Gastroesophageal sphincter (tissue), 4 donors: Measurements from ENCODE around the gene PARD3B. TPM values are rescaled to one million over a fixed set of nuclear protein-coding genes. Genes with fewer than 3 reads are reported as not detected.
A peak's percentile ranks its signal among the peaks of the same experiment; 100 is the strongest.

Source experiments
- ATAC-seq: fragments of 150-250 bp; one replicate; pipeline ENCODE4 v1.9.1; 2016; ENCODE audit warnings: mild to moderate bottlenecking, moderate library complexity
- H3K27ac ChIP-seq, 4 donors: fragments of 200-600 bp; sonication (generic) in 3 of 4; 1 replicate in 3 of 4; 2 replicates in 1 of 4; pipeline ENCODE4 v1.5.1; 2016 to 2019
- H3K27me3 ChIP-seq: fragments of 200-600 bp; sonication (generic); one replicate; pipeline ENCODE4 v1.5.1; 2019
- H3K36me3 ChIP-seq, 2 donors: fragments of 200-600 bp; sonication (generic); one replicate each; pipeline ENCODE4 v1.5.1; 2019; ENCODE audit warnings: control low read depth in 1 of 2
- H3K4me1 ChIP-seq, 3 donors: fragments of 200-600 bp; sonication (generic); 1 replicate in 2 of 3; 2 replicates in 1 of 3; pipeline ENCODE4 v1.5.1; 2016 to 2019; ENCODE audit warnings: control low read depth in 2 of 3
- H3K4me3 ChIP-seq, 2 donors: fragments of 200-600 bp; sonication (generic); one replicate each; pipeline ENCODE4 v1.5.1; 2019; ENCODE audit warnings: mild to moderate bottlenecking in 1 of 2, moderate library complexity in 1 of 2
- H3K9me3 ChIP-seq, 3 donors: fragments of 200-600 bp; sonication (generic); one replicate each; pipeline ENCODE4 v1.5.1; 2017 to 2019; ENCODE audit warnings: control low read depth in 2 of 3
- CTCF ChIP-seq, 4 experiments: fragments of 200-600 bp in 2 of 4; fragments of 450-650 bp in 2 of 4; sonication (generic) in 1 of 4; IDR thresholded peaks; one replicate each; pipeline ENCODE4 v1.5.1; 2017 to 2019; ENCODE audit warnings: antibody characterized with exemption in 4 of 4, mild to moderate bottlenecking in 2 of 4, moderate library complexity in 2 of 4
- EP300 ChIP-seq: sonication (generic); formaldehyde crosslinking; IDR thresholded peaks from one replicate; pipeline ENCODE4 v1.6.1; 2017; ENCODE audit warnings: antibody characterized with exemption, mild to moderate bottlenecking
- POLR2A ChIP-seq, 2 donors: fragments of 450-650 bp; IDR thresholded peaks; one replicate each; pipeline ENCODE4 v1.6.1; 2017; ENCODE audit warnings: antibody characterized with exemption in 2 of 2, mild to moderate bottlenecking in 2 of 2, moderate library complexity in 1 of 2
- POLR2AphosphoS5 ChIP-seq: sonication (generic); formaldehyde crosslinking; IDR thresholded peaks from one replicate; pipeline ENCODE4 v1.6.1; 2017; ENCODE audit warnings: antibody characterized with exemption
- WGBS, 2 donors: methylation state at CpG; one replicate each; pipeline ENCODE4 v1.1.5; 2018; ENCODE audit warnings: low coverage in 1 of 2; 5-methylcytosine and 5-hydroxymethylcytosine counted together
- total RNA-seq, 4 donors: library from RNA; depleted of rRNA; stranded (reverse); fragments of >200 nt; gene quantifications; one replicate each; pipeline ENCODE4 v1.1.0, GENCODE V29; 2016

Gene PARD3B
- total RNA-seq, 4 donors from 2014 or later, result 29.6 to 42.2 (median 41.0) TPM

DNA sequence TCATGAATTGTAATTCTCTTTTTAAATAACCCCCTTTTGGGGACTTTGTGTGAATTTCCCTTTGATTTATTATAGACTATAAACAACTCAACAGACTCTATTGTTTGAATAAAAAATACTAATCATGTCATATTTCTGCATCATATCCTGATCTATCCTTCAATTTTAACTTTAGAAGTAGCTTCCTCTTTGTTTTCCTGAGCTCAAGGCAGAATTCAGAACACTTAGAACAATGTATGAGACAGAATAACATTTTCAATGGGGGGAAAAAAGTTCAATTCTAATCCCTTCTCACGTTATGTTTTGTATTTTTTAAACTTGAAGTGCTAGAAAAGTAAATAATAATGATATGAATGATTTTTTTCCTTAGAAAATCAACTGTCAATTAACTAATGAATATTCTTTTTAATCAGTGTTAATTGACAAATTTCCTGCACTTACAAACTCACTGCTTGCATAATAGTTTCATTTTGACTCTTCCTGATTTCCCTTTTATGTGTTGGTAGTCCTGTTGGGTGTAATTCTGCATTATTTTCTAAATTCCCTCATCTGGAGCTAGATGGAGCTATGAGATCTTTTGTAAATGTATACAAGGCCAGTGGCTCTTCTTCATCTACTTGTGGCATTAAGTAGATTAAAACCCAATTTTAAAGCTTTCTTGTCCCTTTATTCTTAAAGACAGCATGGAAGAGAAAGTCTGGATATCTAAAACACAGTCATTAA, 326.1 kb downstream of the PARD3B start:
- 70 to 77% methylated on average over 1 of the region's 1 CpG for WGBS, 2 donors
- no peaks in the 10 kb centered on the region for H3K27me3 ChIP-seq
- H3K9me3 ChIP-seq, result no peaks in the 10 kb centered on the region
- no peak for ATAC-seq
- TF ChIP-seq EP300, result no peak
- TF ChIP-seq CTCF (IDR thresholded peaks at IDR 0.05), result peak in 2 of 4 experiments; percentile 35 to 48
- TF ChIP-seq POLR2A (IDR thresholded peaks at IDR 0.05), result no peak
- H3K36me3 ChIP-seq, result no peaks in the 10 kb centered on the region
- H3K4me1 ChIP-seq, result peaks cover 12 to 34% (median 13%) of the 10 kb centered on the region in 3 donors
- no peak overlapping the region for H3K4me3 ChIP-seq
- H3K27ac ChIP-seq, result no peak overlapping the region

GRCh38 chr2:204876311-204876710, 331.0 kb downstream of the PARD3B start:
- Histone ChIP-seq H3K4me1 (peaks cover 0 to 19% (median 0%) of the 10 kb centered on the region in 3 donors), H3K9me3 (no peaks in the 10 kb centered on the region), H3K27me3 (no peaks in the 10 kb centered on the region), H3K27ac (no peak overlapping the region), H3K36me3 (no peaks in the 10 kb centered on the region), H3K4me3 (no peak overlapping the region)
- TF ChIP-seq POLR2AphosphoS5 (no peak), CTCF (IDR thresholded peaks at IDR 0.05) (no peak), EP300 (no peak)
- ATAC-seq, result no peak
- 91 to 92% methylated on average over 4 of the region's 4 CpGs for WGBS, 2 donors

DNA sequence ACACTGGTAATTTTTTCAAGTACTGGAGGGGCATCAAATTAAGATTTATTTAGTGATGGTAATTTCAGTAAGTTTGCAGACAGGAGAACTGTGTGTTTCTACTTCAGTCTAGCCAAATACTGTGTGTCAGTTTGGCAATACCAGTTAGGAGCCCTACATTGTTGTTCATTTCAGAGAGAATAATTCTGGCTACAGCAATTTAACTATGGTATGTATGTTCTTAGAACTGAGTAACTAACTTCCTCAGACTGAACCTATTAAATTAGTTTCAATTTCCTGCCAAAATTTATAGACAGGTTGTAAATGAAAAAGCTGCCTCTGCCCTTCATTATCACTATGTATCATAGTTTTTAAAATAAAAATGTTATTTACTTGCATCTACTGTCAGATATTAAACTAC, 332.4 kb downstream of the PARD3B start:
- Histone ChIP-seq H3K4me1 (peaks cover 0 to 20% (median 0%) of the 10 kb centered on the region in 3 donors), H3K4me3 (no peak overlapping the region), H3K9me3 (no peaks in the 10 kb centered on the region), H3K27ac (no peak overlapping the region), H3K27me3 (no peaks in the 10 kb centered on the region), H3K36me3 (no peaks in the 10 kb centered on the region)
- TF ChIP-seq EP300, result no peak
- no peak for TF ChIP-seq CTCF (IDR thresholded peaks at IDR 0.05)
- TF ChIP-seq POLR2A (IDR thresholded peaks at IDR 0.05), result no peak
- TF ChIP-seq POLR2AphosphoS5, result no peak
- ATAC-seq, result no peak

DNA sequence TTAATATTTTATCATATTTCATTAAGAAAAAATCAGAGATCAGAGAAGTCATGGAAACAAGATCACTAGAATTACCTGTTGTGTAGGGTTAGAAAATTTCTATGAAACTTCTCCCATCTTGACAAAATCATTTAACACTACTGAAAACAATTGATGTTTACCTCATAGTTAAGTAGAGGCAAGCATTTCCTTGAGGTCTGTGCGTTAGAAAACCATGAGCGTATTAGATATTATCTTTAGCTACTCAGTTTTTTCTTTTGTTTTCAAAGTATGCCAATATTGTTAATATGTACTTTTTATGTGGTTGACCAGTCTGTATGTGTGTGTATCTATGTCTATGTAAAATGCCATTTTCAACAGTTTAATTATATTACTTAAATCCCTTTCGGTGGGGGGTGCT, 335.7 kb downstream of the PARD3B start:
- H3K27ac ChIP-seq, result no peak overlapping the region
- H3K36me3 ChIP-seq, result no peaks in the 10 kb centered on the region
- peaks cover 0 to 20% (median 0%) of the 10 kb centered on the region in 3 donors for H3K4me1 ChIP-seq
- no peak overlapping the region for H3K4me3 ChIP-seq
- ATAC-seq, result no peak
- no peaks in the 10 kb centered on the region for H3K9me3 ChIP-seq
- TF ChIP-seq EP300 (no peak), POLR2A (IDR thresholded peaks at IDR 0.05) (no peak), POLR2AphosphoS5 (no peak), CTCF (IDR thresholded peaks at IDR 0.05) (no peak)
- 94 to 100% methylated on average over 3 of the region's 3 CpGs for WGBS, 2 donors
- no peaks in the 10 kb centered on the region for H3K27me3 ChIP-seq

GRCh38 chr2:204881655-204882054, 336.4 kb downstream of the PARD3B start:
- Histone ChIP-seq H3K4me3 (no peak overlapping the region), H3K9me3 (no peaks in the 10 kb centered on the region), H3K27me3 (no peaks in the 10 kb centered on the region), H3K36me3 (no peaks in the 10 kb centered on the region), H3K27ac (no peak overlapping the region), H3K4me1 (peaks cover 0 to 20% (median 0%) of the 10 kb centered on the region in 3 donors)
- ATAC-seq, result no peak
- no peak for TF ChIP-seq EP300
- no peak for TF ChIP-seq CTCF (IDR thresholded peaks at IDR 0.05)
- no peak for TF ChIP-seq POLR2AphosphoS5
- TF ChIP-seq POLR2A (IDR thresholded peaks at IDR 0.05), result no peak
- WGBS, 2 donors, result 58 to 64% methylated on average over 4 of the region's 4 CpGs
